HG02610 (cell line): ENCODE data around the gene COX6A1.
"Not testable (repeated sequence)": the region's sequence is repeated elsewhere in the genome, so short reads cannot be mapped to it uniquely, and the experiment has no call there.

Source experiments
- ATAC-seq: cut with Tn5 transposase; IDR thresholded peaks from one replicate; pipeline ENCODE4 v1.9.1; 2021; ENCODE audit warnings: mild to moderate bottlenecking, moderate library complexity; ENCODE audit not compliant: unreplicated experiment

COX6A1 gene

DNA sequence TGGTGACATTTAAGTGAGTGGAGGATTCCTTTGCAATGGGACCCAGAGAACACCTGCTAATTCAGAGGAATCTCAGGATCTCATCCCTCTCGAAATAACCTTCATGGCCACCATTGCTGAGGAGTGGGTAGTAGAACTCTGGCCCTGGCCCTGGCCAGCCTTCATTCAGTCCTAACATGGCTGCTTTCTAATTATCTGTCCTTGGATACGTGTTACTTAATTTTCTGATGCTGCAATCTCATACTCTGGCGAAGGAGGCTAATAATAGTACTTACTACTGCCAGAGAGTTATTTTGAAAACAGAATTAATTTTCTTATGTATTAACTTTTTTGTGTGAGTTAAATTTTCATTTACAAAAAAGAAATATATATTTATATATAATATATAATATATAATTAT lies 12.1 kb upstream of the COX6A1 start:
- ATAC-seq: no peak

DNA sequence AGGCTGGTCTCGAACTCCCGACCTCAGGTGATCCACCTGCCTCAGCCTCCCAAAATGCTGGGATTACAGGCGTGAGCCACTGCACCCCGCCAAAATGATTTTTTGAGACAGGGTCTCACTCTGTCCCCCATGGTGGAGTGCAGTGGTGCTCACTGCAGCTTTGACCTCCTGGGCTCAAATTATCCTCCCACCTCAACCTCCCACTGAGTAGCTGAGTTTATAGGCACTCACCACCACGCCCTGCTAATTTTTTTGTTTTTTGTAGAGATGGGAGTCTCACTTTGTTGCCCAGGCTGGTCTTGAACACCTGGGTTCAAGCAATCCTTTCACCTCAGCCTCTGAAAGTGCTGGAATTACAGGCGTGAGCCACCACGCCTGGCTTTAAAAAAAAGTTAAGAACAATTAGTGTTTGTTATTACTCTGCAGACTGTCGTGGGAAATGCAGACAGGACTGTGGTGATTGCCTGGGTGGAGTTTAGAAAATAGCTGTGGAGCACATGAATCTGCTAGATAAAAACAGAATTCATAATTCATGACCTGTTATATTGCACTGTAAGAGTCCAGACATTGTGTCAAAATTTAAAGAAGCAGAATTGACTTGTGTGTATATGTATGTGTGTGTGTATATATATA lies 9.2 kb upstream of the COX6A1 start:
- ATAC-seq: no peak

DNA sequence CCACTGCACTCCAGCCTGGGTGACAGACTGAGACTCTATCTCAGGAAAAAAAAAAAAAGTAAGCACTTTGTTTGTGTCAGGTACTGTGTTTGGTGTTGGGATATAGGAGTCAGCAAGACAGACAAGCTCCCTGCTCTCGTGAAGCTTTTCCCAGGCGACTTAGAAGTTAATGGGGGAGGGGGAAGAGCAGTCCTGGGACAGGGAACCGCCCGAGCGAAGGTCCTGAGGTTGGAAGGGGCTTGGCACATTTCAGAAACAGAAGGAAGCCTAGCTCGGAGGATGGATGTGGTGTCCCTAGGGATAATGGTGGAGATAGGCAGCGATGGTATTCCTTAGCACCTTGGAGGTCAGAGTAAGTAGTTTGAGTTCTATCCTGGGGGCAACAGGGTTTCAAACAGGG lies 8.5 kb upstream of the COX6A1 start:
- ATAC-seq: no peak

DNA sequence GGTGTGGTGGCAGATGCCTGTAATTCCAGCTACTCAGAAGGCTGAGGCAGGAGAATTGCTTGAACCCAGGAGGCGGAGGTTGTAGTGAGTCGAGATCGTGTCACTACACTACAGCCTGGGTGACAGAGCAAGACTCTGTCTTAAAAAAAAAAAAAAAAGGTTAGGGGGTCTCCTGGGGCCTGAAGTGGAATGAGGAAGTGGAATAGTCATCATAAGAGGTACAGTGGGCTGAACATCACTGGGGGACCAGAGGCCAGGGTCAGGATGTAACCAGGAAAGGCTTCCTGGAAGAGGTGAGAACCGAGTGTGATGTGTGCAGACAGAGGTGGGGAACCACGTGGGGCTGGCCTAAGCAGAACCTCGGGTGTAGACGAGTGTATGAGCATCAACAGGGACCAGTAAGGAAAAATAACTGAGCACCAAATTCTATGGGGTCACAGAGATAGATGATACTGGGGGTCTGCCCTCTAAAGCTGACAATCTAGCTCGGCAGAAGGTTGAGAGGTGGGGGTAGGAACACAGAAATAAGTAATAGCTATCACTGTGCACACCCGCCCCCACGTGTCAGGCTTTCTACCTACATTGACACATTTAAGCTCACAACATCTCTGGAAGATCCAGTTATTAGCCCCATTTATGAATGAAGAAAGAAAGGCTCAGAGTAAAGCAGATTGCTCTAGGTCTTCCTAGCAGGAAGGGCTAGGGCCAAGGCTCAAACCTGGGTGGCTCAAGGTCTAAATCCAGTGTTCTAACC lies 5.0 kb upstream of the COX6A1 start:
- no peak for ATAC-seq

- ATAC-seq: no peak
These were observed 734 bp downstream of the COX6A1 start for GRCh38 chr12:120438495-120439198.

DNA sequence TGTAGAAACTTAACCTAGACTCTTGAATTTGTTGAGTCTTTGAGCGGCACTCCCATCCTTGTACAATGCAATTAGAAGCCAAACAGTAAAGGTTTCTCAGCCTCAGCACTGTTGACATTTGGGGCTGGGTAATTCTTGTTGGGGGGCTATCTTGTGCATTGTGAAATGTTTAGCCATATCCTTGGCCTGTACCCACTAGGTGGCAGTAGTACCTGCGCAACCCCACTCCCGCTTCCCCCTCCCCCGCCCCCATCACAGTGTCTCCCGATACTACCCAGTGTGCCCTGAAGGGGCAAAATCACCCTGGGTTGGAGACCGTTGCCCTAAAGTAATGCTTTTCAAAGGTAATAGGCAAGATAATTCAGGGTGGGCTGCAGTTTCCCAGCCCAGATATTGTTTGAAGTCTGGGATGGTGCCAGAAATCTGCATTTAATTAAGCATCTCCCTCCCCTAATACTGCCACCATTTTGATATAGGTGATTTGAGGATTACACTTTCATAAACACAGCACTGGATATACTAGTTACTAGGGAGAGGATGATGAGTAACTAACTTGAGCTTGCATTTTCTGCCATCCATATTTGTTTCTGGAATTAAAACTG lies 1.8 kb downstream of the COX6A1 start:
- ATAC-seq: no peak

GRCh38 chr12:120444676-120445075 lies 6.8 kb downstream of the COX6A1 start:
- ATAC-seq: no peak

DNA sequence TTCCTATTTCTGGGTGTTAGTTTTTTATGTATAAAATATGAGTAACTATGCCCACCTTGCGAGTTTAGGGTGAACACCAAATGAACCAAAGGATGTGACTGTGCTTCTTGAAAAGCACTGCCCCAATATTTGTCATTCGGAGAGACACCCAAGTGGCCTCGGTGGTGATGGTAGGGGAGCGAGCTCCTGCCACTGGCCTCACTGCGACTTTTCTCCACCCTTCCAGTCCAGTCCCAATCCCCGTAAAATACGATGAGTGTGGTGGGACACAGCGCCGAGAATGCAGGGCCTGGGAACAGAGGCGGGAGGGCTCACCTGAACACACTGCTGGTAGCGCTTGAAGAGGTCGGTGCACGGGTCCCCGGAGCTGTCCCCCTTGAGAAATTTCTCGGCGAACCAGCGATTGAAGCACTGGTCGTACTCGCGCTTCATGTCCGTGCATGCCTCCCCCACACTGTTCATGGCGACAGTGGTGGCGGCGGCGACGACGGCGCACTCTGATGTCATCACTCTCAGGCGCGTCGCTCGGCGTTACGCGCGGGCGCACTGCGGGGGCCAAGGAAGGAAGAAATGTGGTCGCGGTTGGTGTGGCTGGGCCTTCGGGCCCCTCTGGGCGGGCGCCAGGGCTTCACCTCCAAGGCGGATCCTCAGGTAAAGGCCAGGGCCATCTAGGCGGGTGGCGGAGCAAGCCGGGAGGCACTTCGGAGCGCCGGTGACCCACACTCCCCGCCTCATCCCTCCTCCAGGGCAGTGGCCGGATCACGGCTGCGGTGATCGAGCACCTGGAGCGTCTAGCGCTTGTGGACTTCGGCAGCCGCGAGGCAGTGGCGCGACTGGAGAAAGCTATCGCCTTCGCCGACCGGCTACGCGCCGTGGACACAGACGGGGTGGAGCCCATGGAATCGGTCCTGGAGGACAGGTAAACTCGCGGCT lies 8.3 kb downstream of the COX6A1 start, which contains the start of the genes GATC and TRIAP1:
Gene GATC, plus strand, starts transcription at position 534 of the 933 bp plus-strand sequence. Its CDS starts 37 bp downstream, at position 571.
Gene TRIAP1, minus strand, starts transcription at position 474 of the 933 bp plus-strand sequence. Its CDS starts 12 bp downstream, at position 462.
- peak; percentile 91 for ATAC-seq

GRCh38 chr12:120446844-120447178 lies 8.9 kb downstream of the COX6A1 start:
- not testable (repeated sequence) for ATAC-seq

DNA sequence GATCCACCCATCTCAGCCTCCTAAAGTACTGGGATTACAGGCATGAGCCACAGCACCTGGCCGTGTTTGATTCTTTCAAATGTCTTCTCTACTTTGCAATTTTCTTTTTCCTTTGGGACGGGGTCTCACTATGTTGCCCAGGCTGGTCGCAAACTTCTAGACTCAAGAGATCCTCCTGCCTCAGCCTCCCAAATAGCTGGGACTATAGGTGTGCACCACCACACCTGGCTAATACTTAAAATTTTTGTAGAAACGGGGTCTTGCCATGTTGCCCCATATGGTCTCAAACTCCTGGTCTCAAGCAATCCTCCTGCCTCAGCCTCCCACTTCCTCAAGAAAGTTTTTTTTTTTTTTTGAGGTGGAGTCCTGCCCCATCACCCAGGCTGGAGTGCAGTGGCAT lies 10.1 kb downstream of the COX6A1 start:
- no peak for ATAC-seq

GRCh38 chr12:120452524-120452923 lies 14.6 kb downstream of the COX6A1 start:
- not testable (repeated sequence) for ATAC-seq

GRCh38 chr12:120453060-120453750 lies 15.3 kb downstream of the COX6A1 start:
- ATAC-seq: no peak

GRCh38 chr12:120453977-120454376 lies 16.1 kb downstream of the COX6A1 start:
- ATAC-seq: no peak

GRCh38 chr12:120455302-120455701 lies 17.4 kb downstream of the COX6A1 start:
- ATAC-seq: no peak

- ATAC-seq: no peak
These were observed 19.2 kb downstream of the COX6A1 start for GRCh38 chr12:120457133-120457532.

DNA sequence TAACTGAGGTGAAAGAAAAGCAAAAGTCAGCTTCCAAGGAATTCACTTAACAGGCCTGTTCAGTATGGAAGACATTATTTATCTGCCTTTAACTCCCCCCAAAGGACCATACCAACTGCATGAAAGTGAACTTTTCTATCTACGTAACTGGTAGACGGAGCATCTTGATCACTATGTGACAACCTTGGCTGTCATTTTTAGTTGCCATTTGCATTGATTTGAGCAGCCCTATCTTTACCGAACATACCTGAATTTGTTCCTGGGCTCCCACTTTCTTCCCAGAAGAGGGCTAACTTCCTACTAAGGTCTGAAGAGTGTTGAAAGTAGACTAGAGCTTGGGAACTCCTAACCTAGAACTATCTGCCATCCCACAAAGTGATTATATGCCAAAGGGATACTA lies 22.2 kb downstream of the COX6A1 start:
- ATAC-seq: no peak

DNA sequence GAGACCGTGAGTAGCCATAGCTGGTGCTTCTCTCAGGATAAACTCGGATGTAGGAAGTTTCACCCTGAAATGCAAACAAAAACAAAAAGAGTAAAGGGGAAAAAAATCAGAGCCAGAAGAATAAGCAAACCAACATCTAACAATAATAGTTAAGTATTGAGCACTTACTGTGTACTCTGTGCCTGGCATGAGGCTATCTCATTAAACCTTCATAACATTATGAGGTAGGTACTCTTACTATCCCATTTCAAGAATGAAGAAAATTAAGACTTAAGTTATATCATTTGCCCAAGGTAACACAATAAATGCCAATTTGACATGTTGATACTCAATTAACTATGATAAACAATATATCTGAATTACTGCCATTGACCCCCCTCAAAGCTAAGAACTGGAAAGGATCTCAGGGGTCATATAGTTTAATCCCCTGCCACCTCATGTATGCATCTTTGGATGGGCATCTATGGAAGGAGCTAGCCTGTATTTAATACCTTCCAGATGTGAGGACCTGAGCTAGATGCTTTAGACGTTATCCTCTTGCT lies 24.3 kb downstream of the COX6A1 start:
- ATAC-seq: no peak

- ATAC-seq: no peak
These were observed 25.8 kb downstream of the COX6A1 start for GRCh38 chr12:120463712-120464111.

- ATAC-seq: no peak
These were observed 27.8 kb downstream of the COX6A1 start for GRCh38 chr12:120465756-120466155.
